Measurements from ENCODE around the gene CBX7. TPM values are rescaled to one million over a fixed set of nuclear protein-coding genes. Genes with fewer than 3 reads are reported as not detected.

The CBX7 gene
- total RNA-seq, 1 experiment from 2014 or later = 3.7 TPM

- no peak overlapping the region for H2BK20ac ChIP-seq (ENCODE audit: low read depth, low read length, poor library complexity, severe bottlenecking)
- no peak overlapping the region for H4K5ac ChIP-seq (ENCODE audit: insufficient read length, low read depth, low read length)
- H3K4me2 ChIP-seq (ENCODE audit: insufficient read depth, insufficient read length, low read length) = no peak overlapping the region
- H3K23ac ChIP-seq (ENCODE audit: insufficient read length, low read depth, low read length) = no peak overlapping the region
- DNase-seq = no peak
- Mint-ChIP-seq H3K9me3 (no peaks in the 10 kb centered on the region), H3K27me3 (ENCODE audit: low read depth) (peaks cover 9% of the 10 kb centered on the region; the same call in 1 of the 2 replicates), H3K4me1 (peaks cover 17 to 24% of the 10 kb centered on the region in 2 experiments), H3K27ac (peak overlapping the region in 1 of 3 experiments; percentile 76; a peak in 1 of 7 replicates), H3K36me3 (ENCODE audit: insufficient read depth in 1 of 3, low read depth in 3 of 3) (no peaks in the 10 kb centered on the region), H3K4me3 (no peak overlapping the region; a peak in 1 of 5 replicates)
- H2BK120ac ChIP-seq (ENCODE audit: low read depth, low read length, poor library complexity, severe bottlenecking) = no peak overlapping the region
- H3K18ac ChIP-seq (ENCODE audit: insufficient read length, low read depth, low read length) = no peak overlapping the region
- H2AFZ ChIP-seq (ENCODE audit: low read length) = no peak overlapping the region
- no peak overlapping the region for H3K27ac ChIP-seq (ENCODE audit: insufficient read length, low read depth, low read length)
- TF ChIP-seq CTCF (conservative IDR thresholded peaks at IDR 0.05) = no peak
- no peak overlapping the region for H3K4ac ChIP-seq (ENCODE audit: low read depth, low read length)
- H3K56ac ChIP-seq (ENCODE audit: insufficient read length, low read depth, low read length) = no peak overlapping the region
- H3K4me1 ChIP-seq (ENCODE audit: insufficient read depth, low read length) = peaks cover 2% of the 10 kb centered on the region; the same call in 1 of the 2 replicates
- no peaks in the 10 kb centered on the region for H3K79me1 ChIP-seq (ENCODE audit: insufficient read depth, low read depth, low read length, poor library complexity, severe bottlenecking)
- H4K20me1 ChIP-seq (ENCODE audit: control insufficient read depth, insufficient read depth, insufficient read length) = no peaks in the 10 kb centered on the region
- no peak overlapping the region for H2AK5ac ChIP-seq (ENCODE audit: insufficient read length, low read length)
- H3K9me3 ChIP-seq (ENCODE audit: control insufficient read depth, low read depth, low read length) = no peaks in the 10 kb centered on the region
- peaks cover 6% of the 10 kb centered on the region for H3K23me2 ChIP-seq (ENCODE audit: insufficient read length, low read depth, low read length, poor library complexity, severe bottlenecking)
- no peak overlapping the region for H2BK5ac ChIP-seq (ENCODE audit: insufficient read length, low read length)
- H2BK12ac ChIP-seq (ENCODE audit: insufficient read length, low read depth, low read length) = no peak overlapping the region
- no peak overlapping the region for H3K9ac ChIP-seq (ENCODE audit: extremely low read depth, insufficient read length, low read length)
- H3K79me2 ChIP-seq (ENCODE audit: insufficient read depth, low read length) = no peaks in the 10 kb centered on the region
- H3T11ph ChIP-seq (ENCODE audit: low read length) = no peak overlapping the region
- H3K27me3 ChIP-seq (ENCODE audit: insufficient read depth, low read length) = no peaks in the 10 kb centered on the region
- WGBS (ENCODE audit: extremely low coverage, insufficient read length, low lambda C conversion rate) = no CpG with 5 or more reads among the region's 7 CpGs
- no peak overlapping the region for H3K14ac ChIP-seq (ENCODE audit: insufficient read depth, low read length)
- no peak overlapping the region for H4K91ac ChIP-seq (ENCODE audit: insufficient read length, low read depth, low read length)
- no peak overlapping the region for H4K8ac ChIP-seq (replicated peaks; ENCODE audit: insufficient read length, low read depth, low read length)
- no peak overlapping the region for H2BK15ac ChIP-seq (ENCODE audit: low read depth, low read length)
These were observed 12.5 kb downstream of the CBX7 start for GRCh38 chr22:39139933-39140332.

Data from H9 (cell line).